GM12874 (cell line): ENCODE data around the gene CTNNA2.

ENCODE experiments used
- CTCF ChIP-seq: IDR thresholded peaks from 2 replicates; pipeline ENCODE4 v1.5.1; 2011; ENCODE audit warnings: low read depth, mild to moderate bottlenecking, control low read depth, low read length, moderate library complexity; ENCODE audit not compliant: insufficient read depth

Gene CTNNA2

GRCh38 chr2:80057956-80058355, 545.1 kb downstream of the CTNNA2 start:
- TF ChIP-seq CTCF, result no peak

DNA sequence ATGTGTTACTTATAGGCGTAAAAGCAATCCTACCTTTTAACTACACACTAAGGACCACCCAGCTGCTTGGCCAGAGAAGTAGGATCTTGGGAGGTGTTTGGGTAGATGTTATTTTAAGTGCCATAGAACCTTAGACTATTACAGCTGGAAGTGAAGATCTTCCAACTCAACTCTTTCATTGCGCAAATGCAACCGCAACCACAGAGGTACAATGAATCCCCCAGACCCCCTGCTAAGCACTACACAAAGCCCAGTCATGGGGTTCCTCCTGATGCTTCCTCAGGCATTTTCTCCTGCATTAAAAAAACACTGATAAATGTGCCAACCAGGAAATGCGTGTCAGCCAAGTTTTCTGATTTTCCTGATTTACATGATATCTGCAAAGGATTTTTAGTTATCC, 545.7 kb downstream of the CTNNA2 start:
- TF ChIP-seq CTCF, result no peak

- TF ChIP-seq CTCF, result no peak
Observed at GRCh38 chr2:80059447-80059846, 546.6 kb downstream of the CTNNA2 start.

DNA sequence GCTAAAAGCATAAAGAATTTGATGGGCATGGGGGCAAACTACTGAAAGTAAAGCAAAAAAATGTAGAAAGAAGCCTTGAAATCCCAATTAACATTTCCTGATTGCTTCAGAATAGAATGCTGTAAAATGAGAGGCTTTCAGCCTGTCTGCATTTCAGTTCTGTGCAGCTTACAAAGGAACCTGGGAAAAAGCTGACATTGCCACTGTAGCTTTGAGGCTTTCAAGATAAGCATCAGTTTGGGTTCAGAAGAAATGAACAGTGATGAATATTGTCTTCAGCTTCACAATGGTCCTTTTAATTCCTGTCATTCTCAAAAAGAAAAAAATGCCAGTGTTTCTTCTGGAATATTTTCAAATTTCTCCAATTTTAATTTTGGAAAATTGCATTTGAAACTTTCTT, 549.0 kb downstream of the CTNNA2 start:
- TF ChIP-seq CTCF, result no peak

DNA sequence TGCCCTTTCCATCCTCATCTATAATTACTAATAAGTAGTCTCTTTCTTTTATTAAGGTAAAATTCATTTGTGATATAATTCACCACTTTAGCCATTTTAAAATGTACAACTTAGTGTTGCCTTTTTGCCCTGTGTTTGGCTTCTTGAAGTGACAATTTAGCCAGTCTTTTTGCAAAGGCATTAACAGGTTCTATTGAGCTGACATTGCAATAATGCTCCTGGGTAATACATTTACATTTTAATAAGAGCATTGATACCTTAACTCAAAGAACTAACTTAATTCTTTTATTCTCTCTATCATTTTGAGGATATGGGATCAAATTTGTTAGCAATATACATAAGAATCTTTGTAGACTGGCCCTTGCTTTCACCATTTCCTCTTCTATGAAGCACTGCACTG, 549.4 kb downstream of the CTNNA2 start:
- TF ChIP-seq CTCF, result no peak

DNA sequence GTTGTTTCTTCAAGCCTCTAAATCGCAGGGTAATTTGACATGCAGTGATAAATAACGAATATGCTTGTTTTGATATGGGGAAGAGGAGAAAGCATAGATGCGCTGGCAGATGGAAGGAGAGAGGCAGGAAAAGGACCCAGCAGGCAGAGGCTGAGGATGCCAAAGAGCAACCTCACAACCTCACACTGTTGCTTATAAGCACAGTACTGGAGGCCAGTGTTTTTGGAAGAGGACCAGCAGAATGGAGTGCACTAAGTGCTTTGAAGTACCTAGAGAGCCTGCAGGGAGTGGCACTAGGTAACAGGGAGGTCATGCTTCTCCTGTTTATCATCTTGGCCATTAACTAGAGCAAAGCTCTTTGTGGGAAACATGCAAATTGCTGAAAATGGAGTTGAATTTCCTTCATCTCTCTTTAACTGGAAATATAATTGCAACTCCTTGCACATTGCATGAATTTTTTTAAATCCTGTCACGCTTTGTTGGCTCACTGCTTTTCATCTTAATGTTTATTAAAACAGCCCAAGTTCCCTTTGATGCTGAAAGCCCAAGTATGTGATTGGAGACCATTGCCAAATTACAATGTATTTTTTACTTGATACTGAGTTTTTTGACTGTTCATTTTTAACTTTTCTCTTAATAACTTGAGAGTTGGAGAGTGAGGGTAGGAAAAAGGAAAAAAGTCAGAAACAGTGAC, 555.3 kb downstream of the CTNNA2 start:
- TF ChIP-seq CTCF, result no peak

DNA sequence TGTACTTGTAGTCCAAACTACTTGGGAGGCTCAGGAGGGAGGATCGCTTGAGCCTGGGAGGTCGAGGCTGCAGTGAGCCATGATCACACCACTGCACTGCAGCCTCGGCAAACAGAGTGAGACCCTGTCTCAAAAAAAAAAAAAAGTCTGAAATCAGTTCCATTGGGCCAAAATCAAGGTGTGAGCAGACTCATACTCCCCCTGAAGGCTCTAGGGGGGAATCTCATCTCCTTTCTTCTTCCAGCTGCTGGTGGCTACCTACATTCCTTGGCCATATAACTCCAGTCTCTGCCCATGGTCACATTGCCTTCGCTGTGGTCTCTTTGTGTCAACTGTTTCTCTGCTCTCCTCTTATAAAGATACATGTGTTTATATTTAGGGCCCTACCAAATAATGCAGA, 557.7 kb downstream of the CTNNA2 start:
- TF ChIP-seq CTCF, result no peak
